ENCODE results near the gene PDE4B. TPM values are rescaled to one million over a fixed set of nuclear protein-coding genes. Genes with fewer than 3 reads are reported as not detected.
A peak's percentile ranks its signal among the peaks of the same experiment; 100 is the strongest.

Gene PDE4B
- total RNA-seq, 2 donors from 2014 or later: 4.3 to 18.0 TPM

GRCh38 chr1:66360285-66360724 is 567.6 kb downstream of the PDE4B start:
- Histone ChIP-seq H3K27ac (ENCODE audit: low read depth, low read length) (peak overlapping the region; percentile 21), H3K4me3 (ENCODE audit: low read length) (no peak overlapping the region), H3K36me3 (ENCODE audit: control insufficient read depth, insufficient read depth, low read length) (peaks cover 27% of the 10 kb centered on the region), H3K27me3 (ENCODE audit: control insufficient read depth, insufficient read depth, low read length, poor library complexity, severe bottlenecking) (no peaks in the 10 kb centered on the region), H3K9me3 (ENCODE audit: control insufficient read depth, low read length) (no peaks in the 10 kb centered on the region), H3K9ac (ENCODE audit: extremely low read depth, low read length, poor library complexity, severe bottlenecking) (no peak overlapping the region), H3K4me1 (ENCODE audit: control insufficient read depth, insufficient read depth, low read length) (peaks cover 12% of the 10 kb centered on the region)
- Mint-ChIP-seq H3K27me3 (ENCODE audit: insufficient read depth) (no peaks in the 10 kb centered on the region), H3K4me3 (no peak overlapping the region), H3K36me3 (ENCODE audit: low read depth) (peaks cover 20% of the 10 kb centered on the region), H3K9me3 (no peaks in the 10 kb centered on the region), H3K4me1 (peaks cover 41% of the 10 kb centered on the region), H3K27ac (no peak overlapping the region)
- 74 to 88% methylated on average over 2 to 3 of the region's 3 CpGs for WGBS, 2 experiments (ENCODE audit: insufficient coverage in 1 of 2, insufficient read length in 1 of 2)
- no peak for DNase-seq
- peak; percentile 73 for TF ChIP-seq CTCF (conservative IDR thresholded peaks at IDR 0.05)

- H3K36me3 Mint-ChIP-seq (ENCODE audit: low read depth): peaks cover 44% of the 10 kb centered on the region
- no peaks in the 10 kb centered on the region for H3K9me3 Mint-ChIP-seq
- no peak overlapping the region for H3K27ac Mint-ChIP-seq
- peaks cover 6% of the 10 kb centered on the region for H3K4me1 Mint-ChIP-seq
- no peaks in the 10 kb centered on the region for H3K27me3 Mint-ChIP-seq (ENCODE audit: insufficient read depth)
- Histone ChIP-seq H3K36me3 (ENCODE audit: control insufficient read depth, insufficient read depth, low read length) (peaks cover 67% of the 10 kb centered on the region), H3K9me3 (ENCODE audit: control insufficient read depth, low read length) (no peaks in the 10 kb centered on the region), H3K4me3 (ENCODE audit: low read length) (no peak overlapping the region), H3K27ac (ENCODE audit: low read depth, low read length) (no peak overlapping the region), H3K27me3 (ENCODE audit: control insufficient read depth, insufficient read depth, low read length, poor library complexity, severe bottlenecking) (no peaks in the 10 kb centered on the region), H3K4me1 (ENCODE audit: control insufficient read depth, insufficient read depth, low read length) (peaks cover 3% of the 10 kb centered on the region), H3K9ac (ENCODE audit: extremely low read depth, low read length, poor library complexity, severe bottlenecking) (no peak overlapping the region)
- 94 to 100% methylated on average over 1 to 2 of the region's 2 CpGs for WGBS, 2 experiments (ENCODE audit: insufficient coverage in 1 of 2, insufficient read length in 1 of 2)
- no peak for TF ChIP-seq CTCF (conservative IDR thresholded peaks at IDR 0.05)
- DNase-seq: no peak
- H3K4me3 Mint-ChIP-seq: no peak overlapping the region
Observed at GRCh38 chr1:66364578-66365391, 572.1 kb downstream of the PDE4B start.

GRCh38 chr1:66365635-66366034 is 572.9 kb downstream of the PDE4B start:
- Histone ChIP-seq H3K4me1 (ENCODE audit: control insufficient read depth, insufficient read depth, low read length) (no peaks in the 10 kb centered on the region), H3K9ac (ENCODE audit: extremely low read depth, low read length, poor library complexity, severe bottlenecking) (no peak overlapping the region), H3K36me3 (ENCODE audit: control insufficient read depth, insufficient read depth, low read length) (peaks cover 72% of the 10 kb centered on the region), H3K9me3 (ENCODE audit: control insufficient read depth, low read length) (no peaks in the 10 kb centered on the region), H3K27me3 (ENCODE audit: control insufficient read depth, insufficient read depth, low read length, poor library complexity, severe bottlenecking) (no peaks in the 10 kb centered on the region), H3K27ac (ENCODE audit: low read depth, low read length) (no peak overlapping the region), H3K4me3 (ENCODE audit: low read length) (no peak overlapping the region)
- no peak overlapping the region for H3K4me3 Mint-ChIP-seq
- H3K36me3 Mint-ChIP-seq (ENCODE audit: low read depth): peaks cover 51% of the 10 kb centered on the region
- no peaks in the 10 kb centered on the region for H3K9me3 Mint-ChIP-seq
- DNase-seq: no peak
- no peaks in the 10 kb centered on the region for H3K27me3 Mint-ChIP-seq (ENCODE audit: insufficient read depth)
- no peak for TF ChIP-seq CTCF (conservative IDR thresholded peaks at IDR 0.05)
- 94 to 100% methylated on average over 3 of the region's 3 CpGs for WGBS, 2 experiments (ENCODE audit: insufficient coverage in 1 of 2, insufficient read length in 1 of 2)
- no peaks in the 10 kb centered on the region for H3K4me1 Mint-ChIP-seq
- H3K27ac Mint-ChIP-seq: no peak overlapping the region

Data from endodermal cell (in vitro differentiated cells).